ENCODE data around the gene TTC9C.
A peak's percentile ranks its signal among the peaks of the same experiment; 100 is the strongest.
"Not testable (repeated sequence)": the region's sequence is repeated elsewhere in the genome, so short reads cannot be mapped to it uniquely, and the experiment has no call there.

The TTC9C gene

GRCh38 chr11:62710001-62710345, 18.3 kb upstream of the TTC9C start:
- DNase-seq, result no peak

GRCh38 chr11:62712276-62712812, 15.9 kb upstream of the TTC9C start:
- DNase-seq, result no peak

GRCh38 chr11:62712861-62713260, 15.4 kb upstream of the TTC9C start:
- no peak for DNase-seq

- DNase-seq, result no peak
These were observed 14.9 kb upstream of the TTC9C start for GRCh38 chr11:62713343-62713742.

GRCh38 chr11:62715150-62716130, 12.8 kb upstream of the TTC9C start:
- DNase-seq, result no peak

GRCh38 chr11:62716206-62716605, 12.1 kb upstream of the TTC9C start:
- DNase-seq, result no peak

GRCh38 chr11:62716816-62717215, 11.5 kb upstream of the TTC9C start:
- no peak for DNase-seq

GRCh38 chr11:62719302-62719978, 8.8 kb upstream of the TTC9C start:
- DNase-seq, result no peak

GRCh38 chr11:62721994-62722393, 6.3 kb upstream of the TTC9C start:
- DNase-seq, result no peak

- no peak for DNase-seq
These were observed 4.1 kb upstream of the TTC9C start for GRCh38 chr11:62724171-62724570.

- no peak for DNase-seq
These were observed 2.6 kb upstream of the TTC9C start for GRCh38 chr11:62725646-62726045.

- no peak for DNase-seq
These were observed 2.0 kb upstream of the TTC9C start for GRCh38 chr11:62726156-62726914.

- DNase-seq, result no peak
These were observed 1.4 kb upstream of the TTC9C start for GRCh38 chr11:62726915-62727164.

- DNase-seq, result peak; percentile 98
These were observed 968 bp upstream of the TTC9C start, which contains the start of gene HNRNPUL2 for GRCh38 chr11:62727165-62727871. TSS of gene HNRNPUL2 (minus strand) at chr11:62727457. CDS start at chr11:62727156, 301 bp downstream.

- DNase-seq, result peak; percentile 95
These were observed 465 bp upstream of the TTC9C start for GRCh38 chr11:62727872-62728170.

GRCh38 chr11:62730076-62730475, 1.8 kb downstream of the TTC9C start:
- not testable (repeated sequence) for DNase-seq

GRCh38 chr11:62732830-62733229, 4.5 kb downstream of the TTC9C start:
- no peak for DNase-seq

- DNase-seq, result no peak
These were observed 8.9 kb downstream of the TTC9C start for GRCh38 chr11:62737196-62737595.

GRCh38 chr11:62747475-62748160, 19.3 kb downstream of the TTC9C start:
- no peak for DNase-seq

- not testable (repeated sequence) for DNase-seq
These were observed 21.6 kb downstream of the TTC9C start for GRCh38 chr11:62749931-62750330.

- no peak for DNase-seq
These were observed 24.0 kb downstream of the TTC9C start for GRCh38 chr11:62752177-62752785.
